Skin epidermis (tissue), 12 donors: Measurements from ENCODE around the gene GNG7.
A peak's percentile ranks its signal among the peaks of the same experiment; 100 is the strongest.

Source experiments
- H3K27ac ChIP-seq, 21 experiments: fragments of 200-600 bp; sonication (generic) in 11 of 21; one replicate each; pipeline ENCODE4 v1.5.0; 2020; ENCODE audit warnings: mild to moderate bottlenecking in 3 of 21, inconsistent platforms in 2 of 21, moderate library complexity in 2 of 21
- H3K4me3 ChIP-seq, 7 experiments: fragments of 200-600 bp; sonication (generic) in 2 of 7; one replicate each; pipeline ENCODE4 v1.5.0; 2020; ENCODE audit warnings: inconsistent platforms in 2 of 7, mild to moderate bottlenecking in 2 of 7, moderate library complexity in 1 of 7

Gene GNG7

GRCh38 chr19:2490659-2491058 lies 211.8 kb downstream of the GNG7 start:
- Histone ChIP-seq H3K4me3 (no peak overlapping the region), H3K27ac (peak overlapping the region in 7 of 21 experiments; percentile 14 to 79 (median 47))

GRCh38 chr19:2488942-2489731 lies 213.4 kb downstream of the GNG7 start:
- H3K27ac ChIP-seq = peak overlapping the region in 15 of 21 experiments; percentile 8 to 84 (median 53)

GRCh38 chr19:2488405-2488941 lies 214.0 kb downstream of the GNG7 start:
- Histone ChIP-seq H3K4me3 (peak overlapping the region in 6 of 7 experiments; percentile 5 to 40 (median 22)), H3K27ac (peak overlapping the region in 14 of 21 experiments; percentile 8 to 84 (median 56))

More at GRCh38 chr19:2488942-2489731, 213.4 kb downstream of the GNG7 start:
- H3K4me3 ChIP-seq = peak overlapping the region; percentile 5 to 40 (median 21)

GRCh38 chr19:2487842-2488241 lies 214.7 kb downstream of the GNG7 start:
- Histone ChIP-seq H3K27ac (peak overlapping the region in 4 of 21 experiments; percentile 6 to 84 (median 42)), H3K4me3 (peak overlapping the region in 1 of 7 experiments; percentile 30)

GRCh38 chr19:2487090-2487489 lies 215.4 kb downstream of the GNG7 start:
- Histone ChIP-seq H3K27ac (no peak overlapping the region), H3K4me3 (no peak overlapping the region)

- H3K4me3 ChIP-seq = no peak overlapping the region
- H3K27ac ChIP-seq = no peak overlapping the region
Measured at GRCh38 chr19:2485428-2485827, 217.1 kb downstream of the GNG7 start.

GRCh38 chr19:2484178-2484937 lies 218.1 kb downstream of the GNG7 start:
- Histone ChIP-seq H3K27ac (no peak overlapping the region), H3K4me3 (no peak overlapping the region)

- no peak overlapping the region for H3K27ac ChIP-seq
- no peak overlapping the region for H3K4me3 ChIP-seq
Measured at GRCh38 chr19:2483484-2484151, 218.9 kb downstream of the GNG7 start.

GRCh38 chr19:2483084-2483483 lies 219.4 kb downstream of the GNG7 start:
- Histone ChIP-seq H3K4me3 (no peak overlapping the region), H3K27ac (no peak overlapping the region)

- Histone ChIP-seq H3K27ac (no peak overlapping the region), H3K4me3 (no peak overlapping the region)
Measured at GRCh38 chr19:2482354-2483038, 220.0 kb downstream of the GNG7 start.

- H3K4me3 ChIP-seq = no peak overlapping the region
- no peak overlapping the region for H3K27ac ChIP-seq
Measured at GRCh38 chr19:2481466-2481865, 221.0 kb downstream of the GNG7 start.

GRCh38 chr19:2479556-2480194 lies 222.8 kb downstream of the GNG7 start:
- Histone ChIP-seq H3K27ac (peak overlapping the region in 17 of 21 experiments; percentile 83 to 97 (median 89)), H3K4me3 (peak overlapping the region in 5 of 7 experiments; percentile 69 to 98 (median 85))

GRCh38 chr19:2478756-2479555 lies 223.5 kb downstream of the GNG7 start:
- peak overlapping the region; percentile 58 to 98 (median 85) for H3K4me3 ChIP-seq
- H3K27ac ChIP-seq = peak overlapping the region in 20 of 21 experiments; percentile 83 to 98 (median 89)

GRCh38 chr19:2478278-2478755 lies 224.2 kb downstream of the GNG7 start:
- Histone ChIP-seq H3K27ac (peak overlapping the region in 20 of 21 experiments; percentile 83 to 98 (median 89)), H3K4me3 (peak overlapping the region; percentile 58 to 98 (median 85))

GRCh38 chr19:2477732-2478191 lies 224.7 kb downstream of the GNG7 start:
- H3K4me3 ChIP-seq = peak overlapping the region; percentile 58 to 98 (median 85)
- H3K27ac ChIP-seq = peak overlapping the region; percentile 37 to 98 (median 89)

GRCh38 chr19:2477141-2477710 lies 225.3 kb downstream of the GNG7 start:
- Histone ChIP-seq H3K4me3 (peak overlapping the region; percentile 58 to 98 (median 85)), H3K27ac (peak overlapping the region; percentile 37 to 98 (median 89))

GRCh38 chr19:2476451-2477140 lies 225.9 kb downstream of the GNG7 start:
- Histone ChIP-seq H3K27ac (peak overlapping the region; percentile 37 to 98 (median 89)), H3K4me3 (peak overlapping the region; percentile 58 to 98 (median 85))
